Pancreas (tissue), 10 donors: ENCODE data around the gene CACNA1C. TPM values are rescaled to one million over a fixed set of nuclear protein-coding genes. Genes with fewer than 3 reads are reported as not detected.

Experiments
- ATAC-seq, 4 donors: fragments of 200-7000 bp; cut with Tn5 transposase; one replicate each; pipeline versions ENCODE4 v1.8.0 to v1.9.1; 2020; ENCODE audit warnings: mild to moderate bottlenecking in 4 of 4, moderate library complexity in 4 of 4
- DNase-seq, 6 donors: peaks; one replicate each; pipeline ENCODE4 v3.0.0-alpha.2; 2020
- FAIRE-seq: peaks from 2 replicates; lab custom pipeline; 2012; peaks lifted over from hg19 to GRCh38; lab: Jason Lieb, UNC
- H3K27ac ChIP-seq, 4 donors: fragments of 200-600 bp; sonication (generic); 1 replicate in 3 of 4; 2 replicates in 1 of 4; pipeline versions ENCODE4 v1.5.0 to v1.8.0; 2020
- H3K27me3 ChIP-seq, 4 donors: fragments of 200-600 bp; one replicate each; pipeline ENCODE4 v1.8.0; 2021
- H3K36me3 ChIP-seq, 3 donors: fragments of 200-600 bp; sonication (generic) in 1 of 3; one replicate each; pipeline versions ENCODE4 v1.5.0 to v1.8.0; 2020 to 2021
- H3K4me1 ChIP-seq, 3 donors: fragments of 200-600 bp; one replicate each; pipeline ENCODE4 v1.8.0; 2021
- H3K4me3 ChIP-seq, 4 donors: fragments of 200-600 bp; sonication (generic) in 2 of 4; one replicate each; pipeline versions ENCODE4 v1.5.0 to v1.8.0; 2020 to 2021
- H3K9me3 ChIP-seq, 4 donors: fragments of 200-600 bp; one replicate each; pipeline ENCODE4 v1.8.0; 2021
- CTCF ChIP-seq, 4 donors: fragments of 200-600 bp; sonication (generic) in 3 of 4; IDR thresholded peaks; one replicate each; pipeline versions ENCODE4 v1.5.0 to v1.8.0; 2021; ENCODE audit warnings: antibody characterized with exemption in 4 of 4
- WGBS, 2 donors: extraction: QIAGEN DNeasy Blood & Tissue Kit; methylation state at CpG; one replicate each; pipeline ENCODE4 v1.1.7; 2013; 5-methylcytosine and 5-hydroxymethylcytosine counted together
- intact Hi-C, 3 donors: fragments of 100-400 bp; cut with DNase I; formaldehyde crosslinking; loops; one replicate each; pipeline versions ENCODE4 v1.11.1 to v1.14.2; 2022
- polyA plus RNA-seq, 2 donors: library from polyadenylated mRNA; stranded (reverse); fragments of 200-250 nt; gene quantifications; one replicate each; pipeline ENCODE4 v1.2.3, GENCODE V29; 2013
- total RNA-seq, 6 donors: library from RNA; stranded (reverse); fragmentation: NEBNext Ultra II Directional in 4 of 6; extraction: Animal tissue kit (Norgen Biotek cat#: 25700) in 4 of 6; gene quantifications; one replicate each; pipeline versions ENCODE4 v1.2.1 to v1.2.4, GENCODE V29; 2021 to 2023
- donor health status: healthy with polysubstance abuse.
- donor health status: DM: no; HTN: no; CAD: no; lungs with moderate emphysema.
- donor health status: DM: no; HTN: no; CAD: no.
- donor health status: control.
- donor health status: control.
- donor health status: Bipolar disorder and iron deficiency.
- donor health status: DM: yes; HTN: yes; CAD: no.
- donor health status: DM: no; HTN: no; CAD: no.
- donor health status: DM: no; HTN: no; CAD: no.
- donor health status: DM: yes; HTN: yes; CAD: no.

The CACNA1C gene
- total and polyA plus RNA-seq, 8 donors: 1.2 to 3.8 (median 2.3) TPM

- ATAC-seq (no peak), FAIRE-seq (no peak), DNase-seq (no peak)
- no peak for TF ChIP-seq CTCF (IDR thresholded peaks at IDR 0.05)
- Histone ChIP-seq H3K4me3 (no peak overlapping the region), H3K27me3 (no peaks in the 10 kb centered on the region), H3K36me3 (no peaks in the 10 kb centered on the region), H3K27ac (no peak overlapping the region), H3K4me1 (no peaks in the 10 kb centered on the region), H3K9me3 (no peaks in the 10 kb centered on the region)
- intact Hi-C loops: no loop called here
- 74 to 77% methylated on average over 9 of the region's 9 CpGs for WGBS, 2 donors
Measured at GRCh38 chr12:2405039-2405438, 352.3 kb downstream of the CACNA1C start.

GRCh38 chr12:2406903-2407302 is 354.1 kb downstream of the CACNA1C start:
- ATAC-seq (no peak), FAIRE-seq (no peak), DNase-seq (no peak)
- Histone ChIP-seq H3K4me3 (no peak overlapping the region), H3K27ac (no peak overlapping the region), H3K9me3 (no peaks in the 10 kb centered on the region), H3K27me3 (no peaks in the 10 kb centered on the region), H3K36me3 (no peaks in the 10 kb centered on the region), H3K4me1 (no peaks in the 10 kb centered on the region)
- intact Hi-C loops: no loop called here
- no peak for TF ChIP-seq CTCF (IDR thresholded peaks at IDR 0.05)
- WGBS, 2 donors: 77 to 82% methylated on average over 10 of the region's 10 CpGs

- 49 to 51% methylated on average over 3 of the region's 3 CpGs for WGBS, 2 donors
- ATAC-seq (no peak), DNase-seq (no peak), FAIRE-seq (no peak)
- no peaks in the 10 kb centered on the region for H3K4me1 ChIP-seq
- no peak overlapping the region for H3K27ac ChIP-seq
- no peak overlapping the region for H3K4me3 ChIP-seq
- intact Hi-C loops: no loop called here
- no peaks in the 10 kb centered on the region for H3K27me3 ChIP-seq
- TF ChIP-seq CTCF (IDR thresholded peaks at IDR 0.05): no peak
- H3K36me3 ChIP-seq: no peaks in the 10 kb centered on the region
- no peaks in the 10 kb centered on the region for H3K9me3 ChIP-seq
Measured at GRCh38 chr12:2408262-2408661, 355.5 kb downstream of the CACNA1C start.

- H3K27me3 ChIP-seq: no peaks in the 10 kb centered on the region
- H3K27ac ChIP-seq: no peak overlapping the region
- WGBS, 2 donors: 70 to 74% methylated on average over 21 of the region's 21 CpGs
- no peaks in the 10 kb centered on the region for H3K36me3 ChIP-seq
- DNase-seq (no peak), ATAC-seq (no peak), FAIRE-seq (no peak)
- H3K4me3 ChIP-seq: no peak overlapping the region
- intact Hi-C loops: no loop called here
- H3K9me3 ChIP-seq: no peaks in the 10 kb centered on the region
- H3K4me1 ChIP-seq: no peaks in the 10 kb centered on the region
- TF ChIP-seq CTCF (IDR thresholded peaks at IDR 0.05): no peak
Measured at GRCh38 chr12:2409656-2410265, 357.0 kb downstream of the CACNA1C start.

- FAIRE-seq (no peak), ATAC-seq (no peak), DNase-seq (no peak)
- Histone ChIP-seq H3K9me3 (no peaks in the 10 kb centered on the region), H3K36me3 (no peaks in the 10 kb centered on the region), H3K4me1 (no peaks in the 10 kb centered on the region), H3K4me3 (no peak overlapping the region), H3K27me3 (no peaks in the 10 kb centered on the region), H3K27ac (no peak overlapping the region)
- TF ChIP-seq CTCF (IDR thresholded peaks at IDR 0.05): no peak
- 67 to 73% methylated on average over 10 of the region's 10 CpGs for WGBS, 2 donors
- intact Hi-C loops: no loop called here
Measured at GRCh38 chr12:2410496-2410895, 357.7 kb downstream of the CACNA1C start.
